ENCODE results near the gene PRCP. TPM values are rescaled to one million over a fixed set of nuclear protein-coding genes. Genes with fewer than 3 reads are reported as not detected.

PRCP gene
- total and polyA plus RNA-seq, 12 donors: 29.9 to 196 (median 133) TPM

- Histone ChIP-seq H3K27me3 (no peaks in the 10 kb centered on the region), H3K36me3 (replicated peaks in 1 of 2) (no peaks in the 10 kb centered on the region), H3K9me3 (replicated peaks in 1 of 3) (no peaks in the 10 kb centered on the region), H3K4me3 (no peak overlapping the region), H3K4me1 (replicated peaks in 1 of 2) (no peaks in the 10 kb centered on the region), H3K27ac (no peak overlapping the region)
- intact Hi-C loops (cut with DNase I): no loop called here
- WGBS, 4 donors: 45 to 55% (median 49%) methylated on average over 3 of the region's 3 CpGs
- peak; percentile 29 to 56 (median 53) for TF ChIP-seq CTCF (IDR thresholded peaks at IDR 0.05)
- TF ChIP-seq POLR2A (IDR thresholded peaks at IDR 0.05): no peak
- peak in 6 of 7 donors; percentile 23 to 61 (median 42) for DNase-seq
These were observed 124.4 kb downstream of the PRCP start for GRCh38 chr11:82775736-82776346.

- no peak for TF ChIP-seq CTCF (IDR thresholded peaks at IDR 0.05)
- TF ChIP-seq POLR2A (IDR thresholded peaks at IDR 0.05): no peak
- DNase-seq: no peak
- H3K9me3 ChIP-seq (replicated peaks in 1 of 3): no peaks in the 10 kb centered on the region
- no peak overlapping the region for H3K27ac ChIP-seq
- no peaks in the 10 kb centered on the region for H3K36me3 ChIP-seq (replicated peaks in 1 of 2)
- no peak overlapping the region for H3K4me3 ChIP-seq
- intact Hi-C loops (cut with DNase I): no loop called here
- no peaks in the 10 kb centered on the region for H3K4me1 ChIP-seq (replicated peaks in 1 of 2)
- H3K27me3 ChIP-seq: no peaks in the 10 kb centered on the region
- WGBS, 4 donors: 58 to 84% (median 71%) methylated on average over 1 of the region's 1 CpG
These were observed 125.0 kb downstream of the PRCP start for GRCh38 chr11:82775218-82775617.

Other genes starting within 250 kb of the PRCP start
- gene FAM181B, start 166.6 kb downstream of the PRCP start, total RNA-seq: 1 to 10 TPM in 3 of 9 donors, under 1 TPM in 4, not detected in 2; 0.04 to 2.7 (median 0.61) TPM
- 1 to 10 TPM in 2 of 3 donors, under 1 TPM in 1; 0.42 to 3.2 (median 1.4) TPM for gene FAM181B, start 166.6 kb downstream of the PRCP start, polyA plus RNA-seq
- gene DDIAS, start 1.3 kb upstream of the PRCP start, total RNA-seq: 1 to 10 TPM in 5 of 9 donors, under 1 TPM in 4; 0.17 to 2.7 (median 1.0) TPM
- 1 to 10 TPM in 1 of 3 donors, under 1 TPM in 2; 0.27 to 1.4 (median 0.48) TPM for gene DDIAS, start 1.3 kb upstream of the PRCP start, polyA plus RNA-seq
- gene RAB30, start 171.5 kb upstream of the PRCP start, total RNA-seq: 10 to 100 TPM; 24.5 to 69.4 (median 41.9) TPM
- 10 to 100 TPM in 1 of 3 donors, 1 to 10 TPM in 2; 5.1 to 55.4 (median 5.4) TPM for gene RAB30, start 171.5 kb upstream of the PRCP start, polyA plus RNA-seq

Data from adrenal gland (tissue), 12 donors.